ENCODE measurements around the gene PWP2. TPM values are rescaled to one million over a fixed set of nuclear protein-coding genes. Genes with fewer than 3 reads are reported as not detected.
"Not testable (repeated sequence)": the region's sequence is repeated elsewhere in the genome, so short reads cannot be mapped to it uniquely, and the experiment has no call there.

PWP2 gene
- 1.1 and 1.4 TPM in 2 replicates for total RNA-seq (2014; rRNA removed; shearing (Covaris generic))

DNA sequence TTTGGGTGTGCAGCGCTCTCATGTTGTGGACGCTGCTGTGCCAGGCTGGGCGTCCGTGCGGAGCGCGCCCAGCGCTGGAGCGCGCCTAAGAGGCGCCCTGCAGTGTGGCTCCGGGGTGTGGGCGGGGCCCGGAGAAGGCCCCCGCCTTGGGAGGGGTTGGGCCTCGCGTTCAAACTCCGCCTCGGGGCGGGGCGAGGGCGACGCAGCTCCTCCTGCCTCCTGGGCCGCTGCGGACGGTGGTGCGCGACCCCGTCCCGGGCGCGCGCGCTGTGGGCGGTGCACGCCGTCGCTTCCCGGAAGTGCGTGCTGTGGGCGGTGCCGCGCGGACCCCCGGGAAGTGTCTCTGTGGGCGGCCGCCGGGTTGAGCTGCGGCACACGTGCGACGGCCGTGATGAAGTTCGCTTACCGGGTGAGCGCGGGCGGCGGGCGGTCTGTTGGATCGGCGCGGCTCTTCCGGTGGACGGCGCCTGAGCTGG, at the start of gene PWP2:
TSS of gene PWP2 (plus strand) at position 374 of the 476 bp plus-strand sequence. CDS start at position 392, 18 bp downstream.
- H3K27me3 ChIP-seq; H3K4me1 ChIP-seq; H3K9me3 ChIP-seq (replicated peaks); H3K27ac ChIP-seq; DNase-seq; H3K4me3 ChIP-seq; H3K36me3 ChIP-seq: not testable (repeated sequence)

DNA sequence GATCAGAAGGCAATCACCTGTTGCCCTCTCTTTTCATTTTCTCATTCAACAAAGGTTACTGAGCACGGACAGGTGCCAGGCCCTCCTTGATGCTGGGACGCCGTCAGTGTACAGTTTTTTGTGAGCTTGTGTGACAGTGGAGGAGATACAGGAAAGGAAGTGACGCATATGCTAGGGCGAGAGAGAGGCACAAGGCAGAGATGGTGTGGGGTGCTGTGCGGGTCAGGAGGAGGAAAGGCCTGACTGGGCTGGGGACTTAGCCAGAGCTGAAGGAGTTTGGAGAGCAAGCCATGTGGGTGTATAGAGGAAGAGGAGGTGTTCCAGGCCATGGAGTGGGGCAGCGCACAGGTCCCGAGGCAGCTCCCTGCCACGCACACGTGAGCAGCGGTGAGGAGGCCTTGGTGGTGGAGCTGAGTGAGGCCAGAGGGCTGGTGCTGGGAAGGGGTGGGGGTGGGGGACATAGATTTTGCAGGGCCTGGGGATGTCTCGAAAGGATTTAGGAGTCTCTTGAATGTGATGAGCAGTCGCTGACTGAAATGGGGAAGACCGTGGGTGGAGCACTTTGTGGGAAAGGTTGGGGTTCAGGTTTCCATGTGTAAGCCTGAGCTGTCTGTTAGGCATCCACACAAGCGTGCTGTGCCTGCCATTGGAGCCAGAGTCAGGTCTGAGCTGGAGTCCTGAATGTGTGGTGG, 49.1 kb upstream of the PWP2 start:
- no peaks in the 10 kb centered on the region for H3K9me3 ChIP-seq (replicated peaks)
- no peak for DNase-seq
- no peak overlapping the region for H3K27ac ChIP-seq
- no peaks in the 10 kb centered on the region for H3K27me3 ChIP-seq
- H3K4me3 ChIP-seq = no peak overlapping the region
- H3K4me1 ChIP-seq = no peaks in the 10 kb centered on the region
- H3K36me3 ChIP-seq = peaks cover 28% of the 10 kb centered on the region

DNA sequence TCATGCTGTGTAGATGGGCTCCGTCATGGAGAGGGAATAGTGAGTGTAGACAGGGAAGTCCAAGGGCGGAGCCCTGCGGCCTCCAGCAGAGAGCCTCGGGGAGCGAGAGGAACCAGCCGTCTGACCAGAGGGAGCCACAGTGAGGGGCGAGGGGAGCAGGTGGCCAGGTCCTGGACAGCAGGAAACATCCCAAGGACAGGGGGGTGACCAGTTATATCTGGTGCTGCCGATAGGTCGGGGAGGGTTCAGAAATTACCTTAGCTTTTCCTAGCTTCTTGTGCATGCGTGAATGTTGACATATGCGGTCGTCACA, 48.6 kb upstream of the PWP2 start:
- H3K36me3 ChIP-seq = peaks cover 34% of the 10 kb centered on the region
- DNase-seq = no peak
- H3K27ac ChIP-seq = no peak overlapping the region
- no peaks in the 10 kb centered on the region for H3K4me1 ChIP-seq
- no peak overlapping the region for H3K4me3 ChIP-seq
- no peaks in the 10 kb centered on the region for H3K27me3 ChIP-seq
- no peaks in the 10 kb centered on the region for H3K9me3 ChIP-seq (replicated peaks)

DNA sequence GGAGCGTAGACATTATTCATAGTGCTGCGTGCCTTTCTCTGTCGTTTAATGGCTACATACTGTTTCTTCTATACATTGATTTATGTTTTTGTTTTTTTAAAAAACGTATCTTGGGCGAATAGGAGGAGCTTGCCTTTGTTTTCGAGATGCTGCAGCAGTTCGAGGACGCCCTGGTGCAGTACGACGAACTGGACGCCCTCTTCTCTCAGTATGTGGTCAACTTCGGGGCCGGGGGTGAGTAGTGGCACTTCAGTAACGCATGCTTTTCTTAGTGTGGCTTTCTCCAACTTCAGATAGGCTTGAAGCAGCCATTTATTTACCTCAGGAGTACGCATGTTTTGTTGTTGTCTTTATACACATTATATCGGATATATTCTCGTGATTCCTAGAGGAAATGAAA, 48.2 kb upstream of the PWP2 start:
- Histone ChIP-seq H3K9me3 (replicated peaks) (no peaks in the 10 kb centered on the region), H3K36me3 (peaks cover 37% of the 10 kb centered on the region), H3K4me1 (no peaks in the 10 kb centered on the region), H3K27me3 (no peaks in the 10 kb centered on the region), H3K27ac (no peak overlapping the region), H3K4me3 (no peak overlapping the region)
- DNase-seq = no peak

DNA sequence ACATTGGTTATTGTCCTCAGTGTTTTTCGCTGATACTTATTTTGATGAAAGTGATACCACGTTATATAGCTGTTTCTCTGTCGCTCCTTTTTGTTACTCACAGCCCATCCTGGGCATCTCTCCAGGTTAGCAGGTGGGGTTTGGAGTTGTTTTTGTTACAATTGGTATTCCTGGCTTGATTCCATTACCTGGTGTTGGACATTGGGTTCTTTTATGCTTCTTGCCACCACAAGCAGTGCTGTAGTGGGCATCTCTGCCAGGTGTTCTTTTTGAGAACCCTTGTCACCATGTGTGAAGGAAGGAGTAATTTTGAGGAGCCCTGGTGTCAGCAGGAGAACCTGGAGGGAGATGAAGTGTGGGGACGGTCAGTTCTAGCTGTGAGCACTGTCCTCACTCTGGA, 47.5 kb upstream of the PWP2 start:
- Histone ChIP-seq H3K27me3 (no peaks in the 10 kb centered on the region), H3K9me3 (replicated peaks) (no peaks in the 10 kb centered on the region), H3K27ac (no peak overlapping the region), H3K4me1 (no peaks in the 10 kb centered on the region), H3K36me3 (peaks cover 39% of the 10 kb centered on the region), H3K4me3 (no peak overlapping the region)
- DNase-seq = no peak

DNA sequence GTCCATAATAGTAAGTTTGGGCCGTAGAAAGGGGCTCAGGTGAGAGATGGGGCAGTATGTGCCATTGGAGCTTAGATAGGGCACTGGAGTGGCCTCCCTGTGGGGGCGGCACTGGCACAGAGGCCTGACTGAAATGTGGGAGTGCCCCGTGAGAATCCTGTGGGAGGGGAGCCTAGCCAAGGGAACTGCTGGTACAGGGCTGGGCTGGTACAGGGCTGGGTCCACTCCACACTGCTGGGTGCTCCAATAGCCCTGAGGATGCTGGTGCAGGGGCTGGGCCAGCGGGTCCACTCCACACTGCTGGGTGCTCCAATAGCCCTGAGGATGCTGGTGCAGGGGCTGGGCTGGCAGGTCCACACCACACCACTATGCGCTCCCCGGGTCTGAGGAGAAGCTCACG, 44.8 kb upstream of the PWP2 start:
- Histone ChIP-seq H3K36me3 (peaks cover 29% of the 10 kb centered on the region), H3K4me3 (no peak overlapping the region)

DNA sequence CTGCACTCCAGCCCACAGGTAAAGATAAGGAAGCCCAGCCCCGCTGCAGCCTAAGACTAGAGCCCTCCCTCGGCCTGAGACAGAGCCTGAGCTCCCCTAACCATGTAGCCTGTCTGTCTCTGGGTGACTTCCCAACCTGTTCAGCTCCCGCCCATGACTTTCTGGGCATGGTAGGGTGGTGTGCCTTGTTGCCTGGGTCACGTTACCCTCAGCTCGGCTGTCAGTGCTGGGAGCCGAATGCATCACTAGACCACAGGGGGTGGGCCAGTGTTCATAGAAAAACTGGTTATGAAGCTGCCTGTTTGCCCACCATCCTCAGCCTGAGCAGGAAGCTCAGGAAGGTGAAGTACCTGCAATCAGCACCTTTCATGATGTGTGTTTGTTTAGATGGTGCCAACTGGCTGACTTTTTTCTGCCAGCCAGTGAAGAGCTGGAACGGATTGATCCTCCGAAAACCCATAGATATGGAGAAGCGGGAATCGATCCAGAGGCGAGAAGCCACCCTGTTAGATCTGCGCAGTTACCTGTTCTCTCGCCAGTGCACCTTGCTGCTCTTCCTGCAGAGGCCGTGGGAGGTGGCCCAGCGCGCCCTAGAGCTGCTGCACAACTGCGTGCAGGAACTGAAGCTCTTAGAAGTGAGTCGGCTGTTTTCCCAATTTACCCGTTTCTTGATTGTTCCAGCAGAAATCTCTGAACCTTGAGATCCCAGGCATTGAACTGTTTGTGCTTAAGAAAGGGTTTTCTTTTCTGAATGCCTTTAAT, 43.9 kb upstream of the PWP2 start:
- H3K4me1 ChIP-seq = no peaks in the 10 kb centered on the region
- no peaks in the 10 kb centered on the region for H3K27me3 ChIP-seq
- no peak overlapping the region for H3K4me3 ChIP-seq
- H3K36me3 ChIP-seq = peaks cover 29% of the 10 kb centered on the region
- no peak for DNase-seq
- no peak overlapping the region for H3K27ac ChIP-seq
- H3K9me3 ChIP-seq (replicated peaks) = no peaks in the 10 kb centered on the region

More for the DNA sequence above, 44.8 kb upstream of the PWP2 start:
- no peak for DNase-seq
- Histone ChIP-seq H3K27ac (no peak overlapping the region), H3K4me1 (no peaks in the 10 kb centered on the region), H3K27me3 (no peaks in the 10 kb centered on the region), H3K9me3 (replicated peaks) (no peaks in the 10 kb centered on the region)

DNA sequence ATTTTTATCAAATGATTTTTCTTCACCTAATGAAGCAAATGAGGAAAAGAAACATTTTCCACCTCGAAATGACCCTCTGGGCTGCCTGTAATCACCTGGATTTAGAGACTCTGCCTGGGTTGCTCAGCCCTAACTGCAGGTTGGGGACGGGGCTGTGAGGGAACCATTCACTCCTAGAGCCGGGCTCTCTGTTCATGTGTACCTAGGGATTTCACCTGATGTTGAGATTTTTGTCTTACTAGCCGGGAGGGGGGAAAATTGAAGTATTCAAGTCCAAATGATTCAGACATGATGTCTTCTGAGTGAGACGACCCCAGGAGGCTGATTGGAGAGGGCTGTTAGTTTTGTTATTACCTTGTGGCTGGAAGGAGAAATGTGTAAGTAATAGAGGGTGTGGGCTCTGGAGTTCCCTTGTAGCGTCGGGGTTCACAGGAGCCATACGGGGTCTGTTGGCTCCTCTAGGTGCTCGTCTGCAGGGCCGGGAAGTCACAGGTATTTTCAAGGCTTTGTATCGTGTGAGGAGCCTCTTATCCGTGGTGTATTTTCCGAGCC, 42.3 kb upstream of the PWP2 start:
- H3K4me1 ChIP-seq = no peaks in the 10 kb centered on the region
- no peak for DNase-seq
- H3K36me3 ChIP-seq = peaks cover 25% of the 10 kb centered on the region
- no peaks in the 10 kb centered on the region for H3K9me3 ChIP-seq (replicated peaks)
- H3K4me3 ChIP-seq = no peak overlapping the region
- H3K27ac ChIP-seq = no peak overlapping the region
- no peaks in the 10 kb centered on the region for H3K27me3 ChIP-seq

DNA sequence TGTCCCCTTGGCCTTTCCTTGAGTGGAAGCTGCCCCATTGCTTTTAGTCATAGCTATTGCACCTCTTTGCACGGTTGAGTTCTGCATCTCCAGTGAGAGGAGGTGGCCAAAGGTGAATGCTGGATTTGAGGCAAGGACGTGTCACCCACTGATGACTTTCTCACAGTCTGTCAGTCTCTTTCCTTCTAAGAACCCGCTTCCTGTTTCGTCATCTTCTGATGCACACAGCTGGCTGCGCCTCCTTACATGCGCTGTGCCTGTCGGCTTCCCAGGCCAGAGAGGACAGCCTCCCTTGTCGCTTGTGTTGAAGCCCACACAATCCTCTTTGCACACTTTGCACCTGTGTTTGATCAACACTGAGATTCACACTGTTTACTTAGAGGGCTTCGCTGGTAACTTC, 41.8 kb upstream of the PWP2 start:
- Histone ChIP-seq H3K36me3 (peaks cover 22% of the 10 kb centered on the region), H3K9me3 (replicated peaks) (no peaks in the 10 kb centered on the region), H3K27ac (no peak overlapping the region), H3K4me3 (no peak overlapping the region), H3K4me1 (no peaks in the 10 kb centered on the region), H3K27me3 (no peaks in the 10 kb centered on the region)
- no peak for DNase-seq

DNA sequence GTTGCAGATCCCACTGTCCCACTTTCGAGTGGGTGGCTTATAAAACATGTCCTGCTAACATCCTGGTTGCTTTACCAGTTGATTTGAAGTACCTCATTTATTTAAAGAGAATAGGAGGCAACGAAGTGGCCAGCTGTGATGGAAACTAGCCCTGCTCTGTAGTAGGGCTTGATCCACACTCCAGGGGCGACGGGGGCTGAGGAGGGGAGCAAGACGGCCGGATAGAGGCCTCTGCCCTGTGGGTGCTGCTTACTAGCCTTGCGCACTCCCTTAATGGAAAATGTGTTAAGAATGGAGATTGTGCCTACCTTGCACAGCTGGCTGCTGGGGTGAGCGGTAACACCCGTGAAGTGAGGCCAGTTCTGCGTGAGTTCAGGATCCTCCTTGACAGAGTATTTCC, 41.1 kb upstream of the PWP2 start:
- Histone ChIP-seq H3K27ac (no peak overlapping the region), H3K9me3 (replicated peaks) (no peaks in the 10 kb centered on the region), H3K27me3 (no peaks in the 10 kb centered on the region), H3K4me3 (no peak overlapping the region), H3K4me1 (no peaks in the 10 kb centered on the region), H3K36me3 (peaks cover 18% of the 10 kb centered on the region)
- DNase-seq = no peak

DNA sequence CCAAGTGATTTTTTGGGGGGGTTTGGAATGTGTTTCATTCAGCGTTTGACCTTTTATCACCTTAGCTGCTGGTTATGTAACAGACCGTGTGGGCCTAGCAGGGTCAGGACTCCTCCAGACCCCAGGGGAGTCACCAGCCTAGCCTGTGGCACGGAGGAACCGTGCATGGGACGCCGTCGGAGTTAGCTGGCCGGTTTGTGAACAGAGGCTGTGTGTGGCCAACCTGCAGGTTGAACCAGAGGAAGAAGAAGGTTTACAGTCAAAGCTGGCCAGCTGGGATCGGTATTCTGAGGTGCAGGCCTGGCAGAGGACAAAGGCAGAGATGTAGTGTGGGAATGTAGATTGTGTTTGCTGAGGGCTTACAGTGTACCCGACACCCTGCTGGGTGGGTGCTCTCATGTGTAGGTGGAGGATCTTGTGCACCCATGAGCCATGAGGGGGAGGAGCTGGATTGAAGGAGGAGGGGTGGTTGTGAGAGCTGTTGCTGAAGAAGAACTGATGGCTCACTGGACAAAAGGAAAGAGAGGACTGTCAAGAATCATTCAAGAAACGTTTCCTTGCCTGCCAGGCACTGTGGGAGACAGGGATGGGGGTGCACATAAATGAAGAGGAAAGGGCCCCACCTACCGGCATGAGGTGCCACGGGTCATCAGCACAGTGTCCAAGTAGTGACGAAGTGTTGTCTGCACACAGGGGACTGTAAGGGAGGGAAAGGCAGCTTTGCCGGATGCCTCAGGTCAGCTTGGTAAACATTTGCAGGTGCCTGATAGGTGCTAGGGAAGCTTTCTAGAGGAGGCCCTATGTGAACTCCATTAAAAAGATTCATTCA, 40.0 kb upstream of the PWP2 start:
- no peaks in the 10 kb centered on the region for H3K9me3 ChIP-seq (replicated peaks)
- no peak for DNase-seq
- H3K36me3 ChIP-seq = peaks cover 16% of the 10 kb centered on the region
- no peak overlapping the region for H3K4me3 ChIP-seq
- no peaks in the 10 kb centered on the region for H3K4me1 ChIP-seq
- H3K27ac ChIP-seq = no peak overlapping the region
- no peaks in the 10 kb centered on the region for H3K27me3 ChIP-seq

DNA sequence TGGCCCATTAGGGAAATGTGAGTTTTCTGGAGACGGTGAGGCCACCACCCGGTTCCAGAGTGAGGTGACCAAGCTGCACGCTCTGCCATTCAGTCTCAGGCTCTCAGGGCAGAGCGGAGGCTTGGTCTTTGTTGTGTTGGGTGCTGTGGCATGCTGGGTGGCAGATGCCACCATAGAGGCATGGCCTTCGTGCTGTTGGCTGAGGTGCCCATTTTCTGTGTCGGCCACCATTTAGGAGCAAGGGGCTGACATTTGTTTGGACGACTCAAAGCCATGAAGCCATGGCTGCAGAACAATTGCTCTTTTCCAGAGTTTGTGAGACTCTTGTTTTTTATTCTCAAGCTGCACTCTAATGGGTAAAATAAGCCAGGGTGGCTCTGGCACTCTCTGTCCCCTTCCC, 36.8 kb upstream of the PWP2 start:
- DNase-seq = no peak
- H3K27ac ChIP-seq = no peak overlapping the region
- no peaks in the 10 kb centered on the region for H3K27me3 ChIP-seq
- peaks cover 2% of the 10 kb centered on the region; the same call in 1 of the 2 replicates for H3K36me3 ChIP-seq
- H3K9me3 ChIP-seq (replicated peaks) = no peaks in the 10 kb centered on the region
- H3K4me1 ChIP-seq = no peaks in the 10 kb centered on the region
- H3K4me3 ChIP-seq = no peak overlapping the region

DNA sequence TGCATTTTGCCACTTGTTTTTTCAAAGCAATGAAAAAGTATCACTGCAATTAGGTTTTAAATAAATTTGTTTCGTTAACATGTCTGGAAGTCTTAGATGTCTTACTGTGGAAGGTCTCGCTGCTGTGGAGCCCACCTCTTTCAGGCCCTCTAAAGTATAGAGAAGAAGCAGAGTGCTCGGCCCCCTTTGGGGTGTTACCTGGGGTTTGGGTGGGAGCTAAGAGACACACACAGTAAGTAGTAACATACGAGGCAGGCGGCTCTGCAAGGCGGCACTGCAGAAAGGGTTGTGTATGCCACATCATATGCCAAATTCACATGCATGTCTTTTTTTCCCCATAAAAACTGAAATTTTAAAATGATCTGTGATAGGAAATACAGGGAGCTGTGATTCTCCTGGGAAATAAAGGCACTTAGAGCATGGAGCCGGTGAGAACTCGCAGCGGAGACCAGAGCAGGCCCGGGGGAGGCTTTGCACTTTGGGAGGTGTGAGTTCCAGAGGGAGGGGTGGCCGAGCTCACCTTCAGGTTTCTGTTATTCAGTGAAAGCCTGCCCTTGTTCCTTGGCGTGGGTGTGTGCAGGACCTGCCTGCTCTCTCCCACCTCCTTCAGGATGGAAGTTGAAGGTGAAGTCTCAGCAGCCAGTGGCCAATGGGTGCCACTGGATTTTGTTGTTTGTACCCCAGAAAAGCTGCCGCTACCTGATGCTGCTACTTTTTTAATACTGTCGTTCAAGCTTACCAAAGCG, 35.7 kb upstream of the PWP2 start:
- H3K27me3 ChIP-seq = no peaks in the 10 kb centered on the region
- peaks cover 13% of the 10 kb centered on the region; the same call in 1 of the 2 replicates for H3K36me3 ChIP-seq
- H3K27ac ChIP-seq = no peak overlapping the region
- no peak for DNase-seq
- no peaks in the 10 kb centered on the region for H3K9me3 ChIP-seq (replicated peaks)
- no peaks in the 10 kb centered on the region for H3K4me1 ChIP-seq
- no peak overlapping the region for H3K4me3 ChIP-seq

DNA sequence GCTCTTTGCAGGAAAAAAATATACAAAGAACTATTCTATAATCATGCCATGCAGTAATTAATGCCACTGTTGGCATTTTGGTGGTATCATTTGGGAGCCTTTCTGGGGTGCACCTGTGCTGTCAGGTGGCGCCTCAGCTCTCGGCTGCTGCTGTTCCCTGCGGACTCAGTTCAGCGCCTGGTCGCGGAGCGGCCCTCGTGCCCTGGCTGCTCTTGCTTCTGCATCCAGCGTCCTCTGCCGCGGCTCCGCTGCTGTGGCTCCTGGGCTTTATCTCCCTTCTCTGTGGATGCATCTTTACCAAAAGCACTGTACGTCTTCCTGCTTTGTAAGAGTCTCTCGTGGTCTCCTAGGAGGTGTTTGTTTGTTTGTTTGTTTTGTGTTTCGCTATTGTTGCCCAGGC, 35.1 kb upstream of the PWP2 start:
- no peak for DNase-seq
- H3K27ac ChIP-seq = no peak overlapping the region
- no peaks in the 10 kb centered on the region for H3K9me3 ChIP-seq (replicated peaks)
- H3K27me3 ChIP-seq = no peaks in the 10 kb centered on the region
- peaks cover 15% of the 10 kb centered on the region; the same call in 1 of the 2 replicates for H3K36me3 ChIP-seq
- no peak overlapping the region for H3K4me3 ChIP-seq
- no peaks in the 10 kb centered on the region for H3K4me1 ChIP-seq

All from SJCRH30 (cell line).